Aorta (tissue), 5 donors: ENCODE measurements around the gene PERP. TPM values are rescaled to one million over a fixed set of nuclear protein-coding genes. Genes with fewer than 3 reads are reported as not detected.

ENCODE experiments used
- ATAC-seq: fragments of 200-7000 bp; cut with Tn5 transposase; one replicate; pipeline ENCODE4 v1.9.1; 2022; ENCODE audit warnings: moderate library complexity; ENCODE audit not compliant: low FRiP score
- DNase-seq, 2 donors: peaks; one replicate each; pipeline ENCODE4 v3.0.0-alpha.2; 2020
- H3K27ac ChIP-seq, 2 donors: one replicate each; pipeline ENCODE4 v1.5.1; 2013; ENCODE audit warnings: low read length in 2 of 2, mild to moderate bottlenecking in 2 of 2, moderate library complexity in 2 of 2, control low read depth in 1 of 2, inconsistent platforms in 1 of 2, low read depth in 1 of 2
- H3K27me3 ChIP-seq, 2 donors: one replicate each; pipeline ENCODE4 v1.6.1; 2013; ENCODE audit warnings: control low read depth in 1 of 2, low read length in 1 of 2, mild to moderate bottlenecking in 1 of 2, moderate library complexity in 1 of 2; ENCODE audit not compliant: insufficient read depth in 2 of 2, control insufficient read depth in 1 of 2
- H3K36me3 ChIP-seq, 2 donors: one replicate each; pipeline ENCODE4 v1.6.1; 2013; ENCODE audit warnings: control low read depth in 1 of 2, low read length in 1 of 2, mild to moderate bottlenecking in 1 of 2; ENCODE audit not compliant: insufficient read depth in 2 of 2, control insufficient read depth in 1 of 2
- H3K4me1 ChIP-seq, 2 donors: one replicate each; pipeline ENCODE4 v1.6.1; 2013; ENCODE audit warnings: low read length in 2 of 2, control low read depth in 1 of 2, mild to moderate bottlenecking in 1 of 2, moderate library complexity in 1 of 2; ENCODE audit not compliant: insufficient read depth in 2 of 2, control insufficient read depth in 1 of 2
- H3K4me3 ChIP-seq, 2 donors: one replicate each; pipeline ENCODE4 v1.5.1; 2013; ENCODE audit warnings: low read length in 2 of 2, control low read depth in 1 of 2, mild to moderate bottlenecking in 1 of 2
- H3K9me3 ChIP-seq: one replicate; pipeline ENCODE4 v1.6.1; 2013; ENCODE audit warnings: mild to moderate bottlenecking, low read length; ENCODE audit not compliant: control insufficient read depth
- WGBS, 2 donors: extraction: QIAGEN DNeasy Blood & Tissue Kit; methylation state at CpG; one replicate each; pipeline ENCODE4 v1.1.7; 2013; 5-methylcytosine and 5-hydroxymethylcytosine counted together
- intact Hi-C, 2 donors: fragments of 100-400 bp; cut with DNase I; formaldehyde crosslinking; loops; one replicate each; pipeline versions ENCODE4 v1.14.2 to v1.15.0; 2022
- polyA plus RNA-seq, 2 donors: library from polyadenylated mRNA; stranded (reverse); fragments of 200-250 nt; gene quantifications; one replicate each; pipeline ENCODE4 v1.2.3, GENCODE V29; 2013
- total RNA-seq, 2 donors: library from RNA; stranded (reverse); fragmentation: NEBNext Ultra II Directional; extraction: Animal tissue kit (Norgen Biotek cat#: 25700); gene quantifications; one replicate each; pipeline ENCODE4 v1.2.1, GENCODE V29; 2021
- donor health status: healthy with polysubstance abuse.
- donor health status: Bipolar disorder and iron deficiency.
- donor health status: DM: no; HTN: no; CAD: no.
- donor health status: DM: no; HTN: no; CAD: no.
- donor health status: DM: yes; HTN: yes; CAD: no.

The PERP gene
- total and polyA plus RNA-seq, 4 donors: 13.6 to 16.9 (median 15.4) TPM

- ATAC-seq: no peak
- DNase-seq: no peak
- Histone ChIP-seq H3K9me3 (no peaks in the 10 kb centered on the region), H3K4me1 (no peaks in the 10 kb centered on the region), H3K27me3 (no peaks in the 10 kb centered on the region), H3K27ac (no peak overlapping the region), H3K36me3 (peaks cover 0 to 6% of the 10 kb centered on the region in 2 donors), H3K4me3 (no peak overlapping the region)
- WGBS, 2 donors: 91 to 93% methylated on average over 2 of the region's 2 CpGs
- intact Hi-C loops: no loop called here
Observed at GRCh38 chr6:138098306-138098705, 8.9 kb downstream of the PERP start.

GRCh38 chr6:138094260-138094659, 13.0 kb downstream of the PERP start:
- 95 to 100% methylated on average over 1 of the region's 1 CpG for WGBS, 2 donors
- Histone ChIP-seq H3K27me3 (no peaks in the 10 kb centered on the region), H3K4me3 (no peak overlapping the region), H3K36me3 (peaks cover 0 to 8% of the 10 kb centered on the region in 2 donors), H3K27ac (no peak overlapping the region), H3K9me3 (no peaks in the 10 kb centered on the region), H3K4me1 (no peaks in the 10 kb centered on the region)
- intact Hi-C loops: no loop called here
- DNase-seq (no peak), ATAC-seq (no peak)

DNA sequence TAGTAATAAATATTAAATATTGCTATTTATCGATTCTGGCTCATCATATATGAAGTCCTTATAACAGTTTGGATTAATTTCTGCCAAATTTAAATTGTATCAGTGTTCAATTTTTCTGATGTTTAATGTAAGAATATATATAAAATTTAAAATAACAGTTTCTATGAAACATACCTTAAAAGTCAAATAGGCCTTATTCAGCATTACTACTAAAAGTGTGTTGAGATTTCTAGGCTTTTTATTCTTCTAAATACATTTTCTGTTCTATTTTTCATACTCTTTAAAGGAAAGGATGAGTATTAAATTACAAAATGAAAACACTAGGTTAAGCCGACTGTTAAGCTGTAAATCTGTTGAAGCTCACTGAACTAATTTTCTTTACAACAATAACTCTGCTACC, 13.6 kb downstream of the PERP start:
- intact Hi-C loops: no loop called here
- Histone ChIP-seq H3K4me1 (no peaks in the 10 kb centered on the region), H3K9me3 (no peaks in the 10 kb centered on the region), H3K4me3 (no peak overlapping the region), H3K27ac (no peak overlapping the region), H3K36me3 (peaks cover 0 to 8% of the 10 kb centered on the region in 2 donors), H3K27me3 (no peaks in the 10 kb centered on the region)
- no peak for ATAC-seq
- DNase-seq: no peak
- WGBS, 2 donors: 95 to 97% methylated on average over 2 of the region's 2 CpGs

GRCh38 chr6:138092686-138093085, 14.5 kb downstream of the PERP start:
- intact Hi-C loops: no loop called here
- no peak for ATAC-seq
- WGBS, 2 donors: 86 to 88% methylated on average over 4 of the region's 4 CpGs
- no peak for DNase-seq
- Histone ChIP-seq H3K4me3 (no peak overlapping the region), H3K27ac (no peak overlapping the region), H3K27me3 (no peaks in the 10 kb centered on the region), H3K9me3 (no peaks in the 10 kb centered on the region), H3K4me1 (no peaks in the 10 kb centered on the region), H3K36me3 (peaks cover 0 to 8% of the 10 kb centered on the region in 2 donors)

DNA sequence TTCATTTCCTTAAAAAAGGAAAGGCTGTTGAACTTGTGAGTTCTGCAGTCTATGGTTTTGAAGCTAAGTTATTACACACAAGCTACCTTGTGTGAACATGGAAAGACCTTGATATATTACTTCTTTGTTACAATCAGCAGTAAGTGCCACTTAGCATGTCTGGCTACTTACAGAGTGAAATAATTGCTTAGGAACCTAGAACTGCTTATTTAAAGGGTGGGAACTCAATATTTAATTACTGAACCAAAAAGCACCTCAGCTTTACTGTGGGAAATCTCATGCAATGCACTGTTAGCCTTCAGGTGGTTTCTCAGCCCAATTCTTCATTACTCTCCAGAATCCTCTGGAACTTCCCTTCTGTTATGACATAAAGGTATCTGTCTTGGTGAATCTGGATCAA, 17.9 kb downstream of the PERP start:
- Histone ChIP-seq H3K9me3 (no peaks in the 10 kb centered on the region), H3K27ac (no peak overlapping the region)

GRCh38 chr6:138088326-138088762, 18.9 kb downstream of the PERP start:
- WGBS, 2 donors: 44 to 52% methylated on average over 4 of the region's 4 CpGs
- no peak for DNase-seq
- ATAC-seq: no peak
- Histone ChIP-seq H3K36me3 (peaks cover 0 to 2% of the 10 kb centered on the region in 2 donors), H3K9me3 (no peaks in the 10 kb centered on the region), H3K4me3 (no peak overlapping the region), H3K27me3 (no peaks in the 10 kb centered on the region), H3K4me1 (no peaks in the 10 kb centered on the region), H3K27ac (no peak overlapping the region)
- intact Hi-C loops: no loop called here

More for the DNA sequence above, 17.9 kb downstream of the PERP start:
- no peaks in the 10 kb centered on the region for H3K27me3 ChIP-seq
- no peak overlapping the region for H3K4me3 ChIP-seq
- no peaks in the 10 kb centered on the region for H3K4me1 ChIP-seq
- intact Hi-C loops: no loop called here
- H3K36me3 ChIP-seq: peaks cover 0 to 2% of the 10 kb centered on the region in 2 donors
- ATAC-seq (no peak), DNase-seq (no peak)

DNA sequence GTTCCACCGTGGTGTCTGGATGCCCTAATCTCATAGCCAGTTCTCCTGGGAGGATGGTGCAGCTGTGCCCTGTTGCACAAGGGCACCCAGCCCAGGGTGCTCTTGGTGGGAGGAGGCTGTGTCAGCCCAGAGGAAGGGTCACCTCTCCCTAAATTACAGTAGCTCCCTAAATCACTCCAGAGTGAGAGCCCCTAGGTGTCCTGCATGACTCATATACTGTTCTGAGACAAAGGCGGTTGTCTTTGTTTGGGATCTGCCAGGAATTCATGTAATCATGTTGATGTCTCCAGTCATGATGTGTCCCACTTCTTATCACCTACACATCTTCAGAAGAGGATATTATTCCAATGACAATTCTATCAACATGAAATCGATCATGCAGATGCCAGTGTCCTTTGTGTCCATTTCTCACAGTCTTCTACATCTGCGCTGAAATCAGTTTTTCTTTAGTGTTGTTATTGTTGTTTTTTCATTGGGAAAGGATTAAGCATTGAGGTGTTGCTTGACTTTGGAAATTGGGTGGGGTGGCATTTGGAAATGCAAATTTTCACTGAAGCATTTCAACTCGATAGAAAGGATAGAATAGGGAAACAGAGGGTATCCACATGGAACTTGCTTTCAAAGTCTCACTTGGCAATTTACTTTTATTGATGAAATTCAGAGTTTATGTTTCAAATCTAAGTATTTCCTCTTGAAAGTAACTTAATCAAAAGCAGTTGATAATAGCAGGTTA, 19.5 kb downstream of the PERP start:
- Histone ChIP-seq H3K4me3 (no peak overlapping the region), H3K9me3 (no peaks in the 10 kb centered on the region), H3K36me3 (peaks cover 0 to 2% of the 10 kb centered on the region in 2 donors), H3K4me1 (no peaks in the 10 kb centered on the region), H3K27me3 (no peaks in the 10 kb centered on the region), H3K27ac (no peak overlapping the region)
- 71 to 74% methylated on average over 5 of the region's 5 CpGs for WGBS, 2 donors
- DNase-seq (no peak), ATAC-seq (no peak)
- intact Hi-C loops: no loop called here

DNA sequence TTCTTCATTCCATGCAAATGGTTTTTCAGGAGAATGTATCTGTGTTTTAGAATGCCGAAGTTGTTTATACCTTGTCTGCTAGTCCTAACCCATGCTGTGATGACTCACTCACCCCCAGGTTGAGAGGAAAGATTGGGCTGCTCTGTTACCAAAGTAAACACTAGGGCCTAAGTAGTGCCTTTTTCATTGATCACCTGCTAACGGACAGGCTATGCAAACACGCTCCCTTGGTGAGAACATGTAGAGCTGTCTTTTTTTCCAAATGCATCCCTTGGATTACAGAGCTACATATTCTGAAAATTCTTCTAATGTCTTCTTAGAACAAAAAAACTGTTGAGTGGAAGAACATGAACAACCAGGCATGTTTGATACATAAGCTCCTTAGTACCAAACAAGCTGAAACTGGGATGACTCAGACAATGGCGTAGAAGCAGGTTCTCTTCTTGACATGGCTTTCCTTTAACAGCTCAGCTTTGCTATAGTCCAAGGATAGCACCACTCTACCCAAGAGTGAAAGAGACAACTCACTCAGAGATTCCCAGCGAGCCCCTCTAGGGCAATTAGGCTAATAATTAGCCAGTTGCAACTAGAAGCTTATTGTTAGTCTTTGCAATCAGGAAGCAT, 20.5 kb downstream of the PERP start:
- no peak overlapping the region for H3K4me3 ChIP-seq
- no peaks in the 10 kb centered on the region for H3K9me3 ChIP-seq
- ATAC-seq: no peak
- no peaks in the 10 kb centered on the region for H3K27me3 ChIP-seq
- DNase-seq: no peak
- H3K27ac ChIP-seq: no peak overlapping the region
- WGBS, 2 donors: 65 to 66% methylated on average over 5 of the region's 5 CpGs
- H3K36me3 ChIP-seq: no peaks in the 10 kb centered on the region
- H3K4me1 ChIP-seq: no peaks in the 10 kb centered on the region
- intact Hi-C loops: no loop called here

GRCh38 chr6:138085839-138086222, 21.4 kb downstream of the PERP start:
- no peaks in the 10 kb centered on the region for H3K4me1 ChIP-seq
- WGBS, 2 donors: 95% methylated on average over 2 of the region's 2 CpGs
- intact Hi-C loops: no loop called here
- no peak overlapping the region for H3K27ac ChIP-seq
- ATAC-seq: no peak
- H3K4me3 ChIP-seq: no peak overlapping the region
- no peaks in the 10 kb centered on the region for H3K9me3 ChIP-seq
- DNase-seq: no peak
- no peaks in the 10 kb centered on the region for H3K36me3 ChIP-seq
- H3K27me3 ChIP-seq: no peaks in the 10 kb centered on the region
